AG09309 (cell line): Measurements from ENCODE around the gene LRP1B.

Experiments used
- DNase-seq: peaks from one replicate; pipeline ENCODE4 v3.0.0-alpha.2; 2010; ENCODE audit warnings: low read depth
- H3K4me3 ChIP-seq: 2 replicates; pipeline ENCODE4 v1.5.1; 2011; ENCODE audit warnings: mild to moderate bottlenecking, low read depth, low read length, moderate library complexity; ENCODE audit not compliant: control insufficient read depth
- CTCF ChIP-seq: IDR thresholded peaks from 2 replicates; pipeline ENCODE4 v1.5.1; 2011; ENCODE audit warnings: mild to moderate bottlenecking, low read depth, low read length, inconsistent platforms; ENCODE audit not compliant: insufficient read depth, control insufficient read depth; ENCODE audit errors: missing control alignments

LRP1B gene

GRCh38 chr2:141569941-141570340 lies 560.9 kb downstream of the LRP1B start:
- DNase-seq: no peak
- TF ChIP-seq CTCF: no peak
- no peak overlapping the region for H3K4me3 ChIP-seq

- no peak for DNase-seq
- H3K4me3 ChIP-seq: no peak overlapping the region
- no peak for TF ChIP-seq CTCF
Observed at GRCh38 chr2:141565597-141565996, 565.2 kb downstream of the LRP1B start.

- TF ChIP-seq CTCF: no peak
- no peak for DNase-seq
- H3K4me3 ChIP-seq: no peak overlapping the region
Observed at GRCh38 chr2:141560723-141561122, 570.1 kb downstream of the LRP1B start.

- H3K4me3 ChIP-seq: no peak overlapping the region
- no peak for TF ChIP-seq CTCF
- peak; percentile 56 for DNase-seq
Observed at GRCh38 chr2:141557329-141558095, 573.3 kb downstream of the LRP1B start.

- H3K4me3 ChIP-seq: no peak overlapping the region
- DNase-seq: no peak
- TF ChIP-seq CTCF: no peak
Observed at GRCh38 chr2:141555876-141556470, 574.8 kb downstream of the LRP1B start.

- no peak overlapping the region for H3K4me3 ChIP-seq
- TF ChIP-seq CTCF: peak; percentile 44
- DNase-seq: no peak
Observed at GRCh38 chr2:141554810-141555209, 576.0 kb downstream of the LRP1B start.
